CD14-positive monocyte (primary cell): ENCODE results near the gene R3HDM2. TPM values are rescaled to one million over a fixed set of nuclear protein-coding genes. Genes with fewer than 3 reads are reported as not detected.
A peak's percentile ranks its signal among the peaks of the same experiment; 100 is the strongest.
"Not testable (repeated sequence)": the region's sequence is repeated elsewhere in the genome, so short reads cannot be mapped to it uniquely, and the experiment has no call there.

ENCODE experiments used
- DNase-seq, 3 donors: peaks; one replicate each; pipeline ENCODE4 v3.0.0-alpha.2; 2011 to 2022
- H2AFZ ChIP-seq: 2 replicates; pipeline ENCODE4 v1.6.0; 2012; ENCODE audit warnings: mild to moderate bottlenecking, low read depth, low read length, inconsistent platforms; ENCODE audit not compliant: insufficient read depth, poor library complexity, severe bottlenecking
- H3K27ac ChIP-seq, 2 donors: 1 replicate in 1 of 2; 2 replicates in 1 of 2; pipeline ENCODE4 v1.5.1; 2012 to 2013; ENCODE audit warnings: low read length in 2 of 2, control low read depth in 1 of 2, inconsistent platforms in 1 of 2, low read depth in 1 of 2, mild to moderate bottlenecking in 1 of 2
- H3K27me3 ChIP-seq, 2 donors: one replicate each; pipeline versions ENCODE4 v1.6.0 to v1.6.1; 2011 to 2013; ENCODE audit warnings: low read length in 2 of 2; ENCODE audit not compliant: control insufficient read depth in 2 of 2, insufficient read depth in 2 of 2
- H3K36me3 ChIP-seq, 2 donors: replicated peaks in 1 of 2; 1 replicate in 1 of 2; 2 replicates in 1 of 2; pipeline versions ENCODE4 v1.5.1 to v1.6.1; 2012 to 2013; ENCODE audit warnings: low read length in 2 of 2, control low read depth in 1 of 2, inconsistent platforms in 1 of 2, mild to moderate bottlenecking in 1 of 2; ENCODE audit not compliant: insufficient read depth in 2 of 2, control insufficient read depth in 1 of 2
- H3K4me1 ChIP-seq, 2 donors: 1 replicate in 1 of 2; 2 replicates in 1 of 2; pipeline versions ENCODE4 v1.5.1 to v1.6.1; 2012 to 2013; ENCODE audit warnings: low read length in 2 of 2, control low read depth in 1 of 2, inconsistent platforms in 1 of 2, mild to moderate bottlenecking in 1 of 2, moderate library complexity in 1 of 2; ENCODE audit not compliant: insufficient read depth in 2 of 2, control insufficient read depth in 1 of 2
- H3K4me2 ChIP-seq: replicated peaks from 2 replicates; pipeline ENCODE3; 2012; ENCODE audit warnings: low read length, moderate library complexity, mild to moderate bottlenecking; ENCODE audit not compliant: poor library complexity, severe bottlenecking; ENCODE audit errors: extremely low read depth
- H3K4me3 ChIP-seq, 3 experiments: fragments of 200-600 bp in 1 of 3; sonication (generic) in 1 of 3; replicated peaks in 1 of 3; 1 replicate in 2 of 3; 2 replicates in 1 of 3; pipeline ENCODE4 v1.5.1; 2011 to 2013; ENCODE audit warnings: low read length in 3 of 3, mild to moderate bottlenecking in 3 of 3, control low read depth in 2 of 3, low read depth in 2 of 3, inconsistent platforms in 1 of 3, moderate library complexity in 1 of 3
- H3K79me2 ChIP-seq: 2 replicates; pipeline ENCODE4 v1.6.0; 2012; ENCODE audit warnings: mild to moderate bottlenecking, control low read depth, inconsistent platforms, low read length, moderate library complexity; ENCODE audit not compliant: insufficient read depth
- H3K9ac ChIP-seq: 2 replicates; pipeline ENCODE4 v1.6.0; 2017; ENCODE audit warnings: low read length, mild to moderate bottlenecking; ENCODE audit not compliant: insufficient read depth, poor library complexity, severe bottlenecking
- H3K9me3 ChIP-seq, 2 donors: replicated peaks in 1 of 2; 1 replicate in 1 of 2; 2 replicates in 1 of 2; pipeline versions ENCODE4 v1.5.1 to v1.6.1; 2012 to 2013; ENCODE audit warnings: low read length in 2 of 2, control low read depth in 1 of 2; ENCODE audit not compliant: control insufficient read depth in 1 of 2, insufficient read depth in 1 of 2
- H4K20me1 ChIP-seq: 2 replicates; pipeline ENCODE4 v1.6.0; 2012; ENCODE audit warnings: mild to moderate bottlenecking, low read length, control low read depth, moderate library complexity; ENCODE audit not compliant: insufficient read depth
- H3K27ac Mint-ChIP-seq, 7 donors: one replicate each; pipeline ENCODE4 v1.8.0; 2020; ENCODE audit warnings: mild to moderate bottlenecking in 7 of 7, mixed read lengths in 7 of 7, moderate library complexity in 6 of 7, inconsistent platforms in 2 of 7
- H3K27me3 Mint-ChIP-seq, 3 donors: one replicate each; pipeline ENCODE4 v1.8.0; 2021 to 2022; ENCODE audit warnings: low read depth in 3 of 3, mild to moderate bottlenecking in 3 of 3, mixed read lengths in 3 of 3, moderate library complexity in 3 of 3, inconsistent platforms in 1 of 3
- H3K36me3 Mint-ChIP-seq, 2 donors: one replicate each; pipeline ENCODE4 v1.8.0; 2020; ENCODE audit warnings: mixed read lengths in 2 of 2, inconsistent platforms in 1 of 2, mild to moderate bottlenecking in 1 of 2
- H3K4me1 Mint-ChIP-seq: one replicate; pipeline ENCODE4 v1.8.0; 2020; ENCODE audit warnings: mild to moderate bottlenecking, mixed read lengths
- H3K4me3 Mint-ChIP-seq, 2 donors: one replicate each; pipeline ENCODE4 v1.8.0; 2020; ENCODE audit warnings: mild to moderate bottlenecking in 2 of 2, mixed read lengths in 2 of 2, moderate library complexity in 1 of 2
- H3K9me3 Mint-ChIP-seq, 7 donors: one replicate each; pipeline ENCODE4 v1.8.0; 2020 to 2022; ENCODE audit warnings: mixed read lengths in 7 of 7, mild to moderate bottlenecking in 6 of 7, moderate library complexity in 6 of 7, inconsistent platforms in 2 of 7
- WGBS: methylation state at CpG from one replicate; pipeline ENCODE4 v1.1.5; 2013; ENCODE audit warnings: missing lambda C conversion rate; ENCODE audit not compliant: insufficient coverage; 5-methylcytosine and 5-hydroxymethylcytosine counted together
- intact Hi-C, 2 donors: fragments of 100-400 bp; cut with micrococcal nuclease; formaldehyde crosslinking; loops; one replicate each; pipeline versions ENCODE4 v1.15.0 to v1.15.1; 2023
- polyA plus RNA-seq, 3 donors: library from polyadenylated mRNA; depleted of rRNA in 1 of 3; unstranded in 2 of 3; stranded (reverse) in 1 of 3; fragments of 300-500 nt in 2 of 3; fragments of >200 nt in 1 of 3; fragmentation: Illumina TruSeq in 2 of 3; gene quantifications; 1 replicate in 2 of 3; 2 replicates in 1 of 3; pipeline ENCODE4 v1.2.3, GENCODE V29; 2012 to 2021
- TF ChIP-seq, protein P1 (sequence below): fragments of 200-600 bp; IDR thresholded peaks from one replicate; pipeline ENCODE4 v1.8.0; 2022; ENCODE audit warnings: antibody characterized with exemption, mild to moderate bottlenecking

The R3HDM2 gene
- polyA plus RNA-seq, 3 donors: 4.2 to 69.4 (median 7.3) TPM

DNA sequence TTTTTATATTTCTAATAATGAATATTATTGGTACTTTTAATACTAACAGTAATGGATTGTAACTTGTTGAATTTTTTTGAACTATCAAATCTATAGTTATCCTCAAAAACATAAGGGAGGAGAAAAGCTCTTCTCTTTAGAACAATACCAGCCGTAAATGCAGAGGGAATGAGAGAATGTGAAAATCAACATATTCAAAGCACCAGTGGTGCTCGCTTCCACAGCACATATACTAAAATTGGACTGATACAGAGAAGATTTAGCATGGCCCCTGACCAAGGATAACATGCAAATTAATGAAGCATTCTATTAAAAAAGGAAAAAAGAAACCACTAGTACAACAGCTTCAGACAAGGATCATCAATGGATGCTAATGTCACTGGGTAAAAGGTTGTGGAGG is 15.8 kb downstream of the R3HDM2 start:
- Histone ChIP-seq H4K20me1 (peaks cover 83% of the 10 kb centered on the region), H3K4me3 (no peak overlapping the region), H3K79me2 (peaks cover 85% of the 10 kb centered on the region), H3K9me3 (no peaks in the 10 kb centered on the region), H3K27me3 (no peaks in the 10 kb centered on the region), H3K4me2 (no peak overlapping the region), H3K4me1 (no peaks in the 10 kb centered on the region), H3K9ac (no peak overlapping the region), H3K27ac (no peak overlapping the region), H2AFZ (no peak overlapping the region), H3K36me3 (peaks cover 9 to 13% of the 10 kb centered on the region in 2 donors)
- H3K36me3 Mint-ChIP-seq: peaks cover 33 to 42% of the 10 kb centered on the region in 2 donors
- peaks cover 14% of the 10 kb centered on the region for H3K4me1 Mint-ChIP-seq
- no peak for DNase-seq
- intact Hi-C loops: no loop called here
- TF ChIP-seq, protein P1, sequence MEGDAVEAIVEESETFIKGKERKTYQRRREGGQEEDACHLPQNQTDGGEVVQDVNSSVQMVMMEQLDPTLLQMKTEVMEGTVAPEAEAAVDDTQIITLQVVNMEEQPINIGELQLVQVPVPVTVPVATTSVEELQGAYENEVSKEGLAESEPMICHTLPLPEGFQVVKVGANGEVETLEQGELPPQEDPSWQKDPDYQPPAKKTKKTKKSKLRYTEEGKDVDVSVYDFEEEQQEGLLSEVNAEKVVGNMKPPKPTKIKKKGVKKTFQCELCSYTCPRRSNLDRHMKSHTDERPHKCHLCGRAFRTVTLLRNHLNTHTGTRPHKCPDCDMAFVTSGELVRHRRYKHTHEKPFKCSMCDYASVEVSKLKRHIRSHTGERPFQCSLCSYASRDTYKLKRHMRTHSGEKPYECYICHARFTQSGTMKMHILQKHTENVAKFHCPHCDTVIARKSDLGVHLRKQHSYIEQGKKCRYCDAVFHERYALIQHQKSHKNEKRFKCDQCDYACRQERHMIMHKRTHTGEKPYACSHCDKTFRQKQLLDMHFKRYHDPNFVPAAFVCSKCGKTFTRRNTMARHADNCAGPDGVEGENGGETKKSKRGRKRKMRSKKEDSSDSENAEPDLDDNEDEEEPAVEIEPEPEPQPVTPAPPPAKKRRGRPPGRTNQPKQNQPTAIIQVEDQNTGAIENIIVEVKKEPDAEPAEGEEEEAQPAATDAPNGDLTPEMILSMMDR: no peak
- H3K4me3 Mint-ChIP-seq: no peak overlapping the region
- H3K9me3 Mint-ChIP-seq: peaks cover 0 to 2% (median 0%) of the 10 kb centered on the region in 7 donors
- H3K27ac Mint-ChIP-seq: peak overlapping the region in 1 of 7 donors; percentile 73
- WGBS: no CpG with 5 or more reads among the region's 2 CpGs
- peaks cover 0 to 1% (median 0%) of the 10 kb centered on the region in 3 donors for H3K27me3 Mint-ChIP-seq

DNA sequence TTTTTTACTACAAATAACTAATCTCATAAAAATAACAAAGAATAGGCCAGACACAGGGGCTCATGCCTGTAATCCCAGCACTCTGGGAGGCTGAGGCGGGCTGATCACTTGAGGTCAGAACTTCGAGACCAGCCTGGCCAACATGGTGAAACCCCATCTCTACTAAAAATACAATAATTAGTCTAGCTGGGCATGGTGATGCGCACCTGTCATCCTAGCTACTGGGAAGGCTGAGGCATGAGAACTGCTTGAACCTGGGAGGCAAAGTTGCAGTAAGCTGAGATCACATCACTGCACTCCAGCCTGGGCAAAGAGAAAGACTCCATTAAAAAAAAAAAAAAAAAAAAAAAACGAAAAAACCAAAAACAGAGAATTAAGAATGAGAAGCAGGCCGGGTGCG is 16.7 kb downstream of the R3HDM2 start:
- Histone ChIP-seq H3K79me2 (peaks cover 81% of the 10 kb centered on the region), H4K20me1 (peaks cover 77% of the 10 kb centered on the region)
- H3K9me3 ChIP-seq, H2AFZ ChIP-seq, H3K27me3 Mint-ChIP-seq, H3K4me3 Mint-ChIP-seq, DNase-seq, H3K9me3 Mint-ChIP-seq, H3K27me3 ChIP-seq, intact Hi-C loops, H3K4me2 ChIP-seq, H3K27ac ChIP-seq, H3K9ac ChIP-seq, H3K4me1 ChIP-seq, H3K36me3 ChIP-seq, H3K4me3 ChIP-seq: not testable (repeated sequence)
- Mint-ChIP-seq H3K36me3 (peaks cover 27 to 36% of the 10 kb centered on the region in 2 donors), H3K27ac (peak overlapping the region in 2 of 7 donors; percentile 26 to 46), H3K4me1 (peaks cover 14% of the 10 kb centered on the region)
- WGBS: no CpG with 5 or more reads among the region's 6 CpGs
